Activated CD4-positive, alpha-beta T cell treated with anti-CD3 and anti-CD28 coated beads for 24 hours (primary cell): ENCODE measurements around the gene RANGRF.

ENCODE experiments used
- DNase-seq, 2 donors: peaks; one replicate each; pipeline ENCODE4 v3.0.0-alpha.2; 2020; ENCODE audit warnings: low read depth in 2 of 2

The RANGRF gene

DNA sequence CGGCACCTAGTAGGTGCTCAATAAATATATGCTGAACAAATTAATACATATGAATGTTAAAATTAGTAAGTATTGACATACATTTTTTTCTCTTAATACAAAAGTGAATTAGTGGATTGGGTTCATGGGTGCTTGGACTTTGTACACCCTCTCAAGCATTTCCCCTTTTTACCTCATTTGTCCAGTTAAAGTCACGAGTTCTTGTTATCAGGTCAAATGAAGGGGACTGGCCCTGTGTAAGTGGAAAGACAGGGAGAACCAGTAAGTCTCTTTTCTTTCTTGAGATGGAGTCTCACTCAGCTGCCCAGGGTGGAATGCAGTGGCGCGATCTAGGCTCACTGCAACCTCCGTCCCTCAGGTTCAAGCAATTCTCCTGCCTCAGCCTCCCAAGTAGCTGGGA lies 13.7 kb upstream of the RANGRF start:
- DNase-seq, result no peak

DNA sequence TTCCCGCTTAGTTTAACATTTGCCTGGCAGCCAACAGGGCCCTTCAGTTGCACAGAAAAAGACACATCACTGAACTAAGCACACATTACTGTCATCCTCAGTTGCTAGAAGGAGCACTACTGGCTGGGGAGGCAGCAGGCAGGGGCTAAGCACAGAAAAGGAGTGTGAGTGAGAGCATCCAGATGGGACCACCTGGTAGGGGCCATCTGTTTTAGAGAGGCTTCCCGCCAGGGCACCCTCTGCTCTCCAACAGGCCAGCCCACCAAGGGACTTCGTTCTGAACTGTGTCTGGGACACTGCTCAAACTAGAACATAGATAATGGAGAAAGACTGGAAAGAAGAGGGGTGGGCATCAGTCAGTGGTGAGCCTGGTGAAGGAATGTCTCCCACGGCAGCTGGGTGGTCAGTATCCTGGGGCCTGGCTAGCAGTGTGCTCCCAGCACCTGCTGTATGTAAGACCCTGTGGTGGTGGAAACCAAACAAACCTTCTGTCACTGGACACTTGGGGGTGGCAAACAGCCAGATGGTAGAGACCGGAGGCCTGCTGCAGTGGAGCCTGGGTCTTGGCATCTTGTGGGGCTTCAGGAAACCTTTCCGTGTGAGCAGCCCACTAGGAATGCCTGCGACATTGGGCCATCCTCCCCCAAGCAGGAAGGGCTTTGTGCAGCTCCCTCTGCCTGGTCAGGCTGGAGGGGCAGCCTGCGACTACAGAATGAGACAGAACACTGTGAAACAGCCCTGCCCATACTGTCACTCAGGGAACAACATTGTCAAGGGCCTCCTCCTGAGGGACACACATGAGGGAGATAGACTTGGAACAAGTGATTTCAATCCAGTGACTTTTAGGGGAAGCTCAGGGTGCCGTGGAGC lies 12.8 kb upstream of the RANGRF start:
- no peak for DNase-seq

DNA sequence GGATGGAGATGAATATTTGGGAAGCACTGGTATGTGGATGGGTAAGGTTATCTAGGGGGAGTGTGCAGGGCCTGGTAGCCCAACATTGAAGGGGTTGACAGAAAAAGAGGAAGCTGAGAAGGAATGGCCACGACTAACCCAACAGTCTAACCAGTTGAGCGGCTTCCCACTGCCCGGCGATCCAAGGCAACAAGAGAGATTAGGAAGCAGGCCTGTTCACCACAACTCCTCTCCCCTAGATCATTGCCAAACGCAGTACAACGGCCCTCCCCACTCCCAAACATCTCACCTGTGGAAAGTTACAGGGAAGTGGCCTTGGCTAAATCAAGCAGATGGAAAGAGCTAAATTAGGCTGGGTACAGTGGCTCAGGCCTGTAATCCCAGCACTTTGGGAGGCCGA lies 11.2 kb upstream of the RANGRF start:
- DNase-seq, result no peak

DNA sequence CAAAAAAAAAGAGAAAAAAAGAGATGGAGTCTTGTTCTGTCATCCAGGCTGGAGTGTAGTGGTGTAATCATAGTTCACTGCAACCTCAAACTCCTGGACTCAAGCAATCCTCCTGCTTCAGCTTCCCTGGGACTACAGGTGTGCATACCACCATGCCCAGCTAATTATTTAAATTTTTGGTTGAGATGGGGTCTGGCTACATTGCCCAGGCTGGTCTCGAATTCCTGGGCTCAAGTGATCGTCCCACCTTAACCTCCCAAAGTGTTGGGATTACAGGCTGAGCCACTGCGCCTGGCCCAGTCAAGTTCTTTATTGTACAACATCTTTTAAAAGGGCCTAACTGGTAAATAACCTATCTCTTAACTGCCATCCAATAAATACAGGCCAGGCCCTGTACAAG lies 6.1 kb upstream of the RANGRF start:
- no peak for DNase-seq

DNA sequence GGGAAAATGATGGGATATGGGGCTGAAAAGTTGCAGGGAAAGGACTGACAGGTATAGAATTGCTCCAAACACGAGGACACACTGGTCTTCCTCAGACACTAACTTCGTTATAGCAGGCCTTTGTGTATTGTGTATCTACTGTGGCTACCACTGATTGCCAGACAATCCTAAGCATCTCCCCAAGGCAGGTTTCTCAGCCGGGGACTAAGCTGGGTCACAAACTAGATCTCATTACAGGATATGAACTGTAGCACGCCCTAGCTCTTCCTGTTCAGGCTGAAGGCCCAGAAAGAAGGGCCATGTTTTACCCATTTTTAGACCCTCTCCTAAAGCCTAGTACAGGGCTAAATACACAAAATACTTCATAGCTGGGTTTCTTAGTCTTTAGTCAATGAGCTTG lies 5.1 kb upstream of the RANGRF start:
- DNase-seq, result no peak

DNA sequence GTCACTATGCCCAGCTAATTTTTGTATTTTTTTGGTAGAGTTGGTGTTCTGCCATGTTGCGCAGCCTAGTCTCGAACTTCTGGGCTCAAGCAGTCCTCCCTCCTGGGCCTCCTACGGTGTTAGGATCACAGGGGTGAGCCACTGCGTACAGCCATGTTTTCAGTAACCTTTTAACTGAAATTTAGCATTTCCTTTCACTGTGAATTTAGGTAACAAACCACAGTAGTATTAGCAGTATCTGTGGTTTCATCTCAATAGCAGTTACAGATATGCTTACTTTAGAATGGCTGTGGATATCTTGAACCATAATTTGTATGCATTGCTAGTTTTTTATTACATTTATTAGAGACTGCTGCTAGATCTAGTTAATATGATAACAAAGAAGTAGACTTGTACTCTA lies 4.3 kb upstream of the RANGRF start:
- DNase-seq, result no peak

DNA sequence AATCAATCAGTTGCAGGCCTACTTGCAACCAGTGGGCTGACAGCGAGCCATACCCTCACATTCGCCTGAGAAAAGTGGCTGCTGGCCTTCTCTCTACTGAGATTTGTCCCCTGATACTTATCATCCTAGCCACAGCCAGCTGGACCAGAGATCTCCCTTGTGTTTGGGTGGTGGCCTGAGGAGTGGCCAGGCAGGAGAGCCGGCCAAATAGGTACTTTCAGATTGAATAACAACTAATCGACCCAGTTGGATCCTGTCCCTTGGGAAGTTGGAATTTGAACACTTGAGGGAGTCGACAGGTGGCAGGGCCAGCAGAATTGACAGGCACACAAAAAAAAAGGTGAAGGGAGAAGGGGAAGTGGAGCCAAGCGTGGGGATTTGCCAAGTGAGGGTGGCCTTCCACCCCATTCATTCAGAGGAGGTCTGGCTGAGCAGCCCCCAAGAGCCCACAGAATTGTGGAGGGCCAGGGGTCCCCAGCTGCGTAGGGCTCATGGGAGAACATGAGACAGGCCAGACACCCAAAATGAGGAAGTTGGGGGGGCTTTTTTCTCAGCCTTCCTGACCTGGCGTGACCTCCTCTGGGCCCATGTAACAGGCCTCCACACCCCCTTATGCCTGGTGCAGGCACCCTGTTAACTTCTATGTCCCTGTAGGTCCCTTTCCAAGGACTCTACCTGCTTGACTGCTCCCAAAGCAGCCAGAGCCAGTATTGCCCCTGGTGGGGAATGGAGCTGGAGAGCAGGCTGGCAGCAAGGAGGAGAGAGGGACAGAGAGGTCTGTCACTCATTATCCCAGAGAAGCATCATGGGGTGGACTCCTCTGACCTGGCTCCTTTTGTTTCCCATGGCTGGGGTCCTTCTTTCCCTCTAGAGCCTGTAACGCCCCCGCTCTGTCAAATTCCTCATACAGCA lies 2.9 kb upstream of the RANGRF start:
- no peak for DNase-seq

DNA sequence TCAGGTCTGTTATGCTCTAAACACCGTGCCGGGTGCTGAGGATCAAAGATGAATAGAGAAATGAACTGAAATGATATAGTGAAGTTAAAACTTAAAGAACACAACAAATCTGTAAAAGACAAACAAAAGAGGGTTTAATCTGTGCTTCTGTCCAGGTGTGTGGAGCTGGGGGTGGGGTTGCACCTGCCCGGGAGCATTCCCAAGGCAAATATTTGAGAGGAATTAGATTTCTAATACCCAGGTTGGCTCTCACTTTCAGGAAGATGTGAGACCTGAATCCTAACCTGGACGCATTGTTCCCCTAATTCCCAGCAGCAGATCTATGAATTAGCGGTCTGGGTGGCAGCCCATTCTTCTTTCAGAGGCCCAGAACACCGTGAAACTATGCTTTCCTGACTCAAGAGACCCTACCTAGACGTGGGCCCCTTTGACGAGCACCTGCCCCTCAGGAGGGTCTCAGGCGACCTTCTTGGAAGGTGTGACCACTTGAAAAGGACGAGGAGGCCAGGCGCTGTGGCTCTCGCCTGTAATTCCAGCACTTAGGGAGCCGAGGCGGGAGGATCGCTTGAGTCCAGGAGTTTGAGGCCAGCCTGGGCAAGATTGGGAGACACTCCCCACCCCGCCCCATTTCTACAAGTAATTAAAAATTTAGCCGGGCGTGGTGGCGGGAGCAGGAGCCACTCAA lies 677 bp upstream of the RANGRF start:
- no peak for DNase-seq

DNA sequence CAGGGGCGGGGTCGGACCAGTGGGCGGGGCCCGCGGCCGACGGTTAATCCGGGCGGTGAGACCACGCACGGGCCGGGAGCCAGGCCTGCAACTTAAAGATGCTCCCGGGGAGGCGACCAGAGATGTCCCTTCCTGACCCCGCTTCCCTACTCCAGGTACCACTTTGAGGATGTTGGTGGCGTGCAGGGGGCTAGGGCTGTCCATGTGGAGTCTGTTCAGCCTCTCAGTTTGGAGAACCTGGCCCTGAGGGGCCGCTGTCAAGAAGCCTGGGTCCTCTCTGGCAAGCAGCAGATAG lies 580 bp downstream of the RANGRF start:
- peak in 1 of 2 donors; percentile 78 for DNase-seq

DNA sequence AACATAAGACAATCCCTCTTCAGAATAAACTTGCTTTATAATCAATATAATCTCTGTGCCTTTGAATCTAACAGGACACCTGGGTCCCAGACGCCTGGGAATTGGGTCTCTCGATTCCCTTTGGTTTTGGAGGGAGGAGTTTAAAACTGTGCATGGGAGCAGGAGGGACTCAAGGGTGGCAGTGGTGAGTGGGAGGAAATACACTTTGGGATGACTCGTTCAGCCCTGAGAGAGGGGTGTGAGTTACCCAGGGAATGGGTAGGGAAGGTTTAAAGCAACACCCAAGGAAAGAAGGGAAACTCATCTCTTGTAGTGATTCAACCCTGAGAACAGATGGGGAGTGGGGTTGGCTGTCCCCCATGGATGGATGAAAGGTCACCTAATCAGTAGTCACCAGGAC lies 1.6 kb downstream of the RANGRF start:
- no peak for DNase-seq

DNA sequence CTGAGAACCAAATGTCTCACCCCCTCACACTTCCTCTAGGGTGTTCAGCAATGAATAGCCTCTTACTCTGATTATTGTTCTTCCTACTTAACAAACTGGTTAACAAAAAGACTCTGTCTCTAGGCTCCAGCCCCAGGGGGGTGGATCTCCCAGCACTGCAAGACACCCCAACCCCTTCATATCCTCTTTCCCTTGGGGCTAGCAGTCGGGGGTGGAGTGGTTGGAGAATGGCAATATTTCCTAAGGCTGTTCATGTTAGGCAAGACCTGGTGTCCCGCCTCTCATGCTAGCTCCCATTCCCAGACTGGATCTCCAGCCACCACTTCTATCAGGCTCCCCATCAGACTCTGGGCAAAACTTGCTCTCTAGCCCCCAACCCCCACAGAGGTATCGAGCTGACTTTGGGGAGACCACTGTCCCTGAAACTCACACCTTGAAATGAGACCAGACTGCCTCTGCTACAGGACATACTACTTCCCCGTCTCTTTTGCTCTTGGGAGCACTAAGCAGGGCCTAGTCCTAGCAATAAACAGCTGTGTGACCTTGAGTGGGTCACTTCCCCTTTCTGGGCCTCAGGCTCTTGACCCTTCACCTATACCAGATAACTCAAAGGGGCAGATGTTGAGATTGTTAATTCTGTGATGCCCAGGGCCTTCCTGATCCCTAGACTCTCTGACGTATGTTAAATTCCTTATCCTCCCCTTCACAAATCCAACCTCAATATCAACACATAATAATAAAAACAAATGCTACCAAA lies 4.3 kb downstream of the RANGRF start:
- DNase-seq, result no peak

DNA sequence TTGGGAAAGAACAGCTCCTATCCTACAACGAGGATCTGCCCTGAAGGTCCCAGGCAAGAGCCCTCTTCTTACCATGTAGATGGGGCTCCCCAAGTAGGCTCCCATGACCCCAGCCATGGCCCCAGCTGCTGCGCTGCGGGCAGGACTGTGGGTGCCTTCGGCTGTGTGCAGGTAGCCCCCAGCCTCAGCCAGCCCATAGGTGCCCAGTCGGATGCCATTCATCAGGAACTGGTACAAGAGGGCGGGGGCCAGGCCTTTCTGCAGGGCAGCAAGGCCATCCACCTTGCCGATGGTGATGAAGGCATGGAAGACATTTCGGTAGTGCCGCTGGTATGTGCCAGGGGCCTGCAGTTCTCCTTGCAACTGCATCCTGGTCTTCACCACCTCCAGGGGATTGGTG lies 5.9 kb downstream of the RANGRF start:
- no peak for DNase-seq

DNA sequence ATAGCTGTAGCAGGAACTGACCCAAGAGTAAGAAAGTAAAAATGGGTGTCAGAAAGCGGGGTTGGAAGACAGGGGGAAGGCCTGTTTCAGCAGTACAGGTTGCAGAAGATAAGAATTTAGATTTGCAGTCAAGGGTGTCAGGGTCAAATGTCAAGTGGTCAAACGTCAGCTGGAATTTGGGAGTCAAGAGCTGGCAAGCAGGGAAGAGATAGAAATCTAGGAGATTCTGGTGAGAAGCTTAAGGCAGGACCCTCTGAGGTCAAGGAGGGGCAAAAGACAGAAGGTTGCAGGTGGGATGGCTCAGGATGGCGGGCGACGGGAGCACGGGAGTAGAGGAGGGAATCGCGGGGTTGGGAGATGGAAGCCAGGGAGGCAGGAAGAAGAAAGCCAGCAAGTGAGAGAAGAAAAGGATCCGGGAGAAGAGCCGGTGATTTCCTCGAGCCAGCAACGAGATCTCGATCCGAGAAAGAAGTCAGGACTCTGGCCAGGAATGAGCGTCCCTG lies 6.4 kb downstream of the RANGRF start:
- no peak for DNase-seq

DNA sequence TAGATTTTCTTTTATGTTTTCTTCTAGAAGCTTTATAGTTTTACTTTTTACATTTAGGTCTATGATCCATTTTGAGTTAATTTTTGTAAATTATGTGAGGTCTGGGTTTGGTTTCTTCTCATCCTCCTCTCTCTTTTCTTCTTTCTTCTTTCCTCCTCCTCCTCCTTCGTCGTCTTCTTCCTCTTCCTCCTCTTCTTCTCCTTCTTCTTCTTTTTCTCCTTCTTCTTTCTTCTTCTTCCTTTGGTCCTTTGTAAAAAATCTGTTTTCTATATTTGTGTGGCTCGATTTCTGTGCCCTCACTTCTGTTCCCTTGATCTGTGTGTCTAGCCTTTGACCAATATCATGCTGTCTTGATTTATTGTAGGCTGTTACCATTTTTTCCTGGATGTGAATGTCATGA lies 11.8 kb downstream of the RANGRF start:
- no peak for DNase-seq

DNA sequence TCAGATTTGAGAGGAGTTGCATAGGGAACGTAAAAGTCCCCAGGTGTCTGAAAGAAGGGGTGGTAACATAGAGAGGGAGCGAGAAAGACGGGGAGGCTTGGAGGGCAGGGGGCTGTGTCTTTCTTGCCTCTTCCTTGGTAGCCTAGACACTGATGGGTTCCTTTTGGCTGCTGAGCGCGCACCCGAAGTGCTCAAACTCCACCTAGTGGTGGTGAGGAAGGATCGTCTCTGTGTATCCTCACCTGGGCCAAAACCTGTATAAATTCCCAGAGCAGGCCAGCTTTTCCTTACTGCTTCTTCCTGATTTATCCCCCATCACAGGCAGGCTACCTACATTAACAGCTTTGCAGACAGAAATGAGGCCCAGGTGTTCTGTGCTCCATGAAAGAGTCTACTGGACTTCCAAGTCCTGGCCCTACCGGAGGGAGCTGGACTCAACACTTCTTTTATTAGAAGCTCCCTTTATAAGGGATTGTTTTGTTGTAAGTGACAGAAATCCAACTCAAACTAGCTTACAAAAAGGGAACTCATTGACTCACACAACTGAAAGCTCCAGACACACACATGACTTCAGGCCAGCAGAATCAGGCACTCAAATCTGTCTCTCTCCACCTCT lies 12.3 kb downstream of the RANGRF start:
- peak; percentile 25 to 34 for DNase-seq

DNA sequence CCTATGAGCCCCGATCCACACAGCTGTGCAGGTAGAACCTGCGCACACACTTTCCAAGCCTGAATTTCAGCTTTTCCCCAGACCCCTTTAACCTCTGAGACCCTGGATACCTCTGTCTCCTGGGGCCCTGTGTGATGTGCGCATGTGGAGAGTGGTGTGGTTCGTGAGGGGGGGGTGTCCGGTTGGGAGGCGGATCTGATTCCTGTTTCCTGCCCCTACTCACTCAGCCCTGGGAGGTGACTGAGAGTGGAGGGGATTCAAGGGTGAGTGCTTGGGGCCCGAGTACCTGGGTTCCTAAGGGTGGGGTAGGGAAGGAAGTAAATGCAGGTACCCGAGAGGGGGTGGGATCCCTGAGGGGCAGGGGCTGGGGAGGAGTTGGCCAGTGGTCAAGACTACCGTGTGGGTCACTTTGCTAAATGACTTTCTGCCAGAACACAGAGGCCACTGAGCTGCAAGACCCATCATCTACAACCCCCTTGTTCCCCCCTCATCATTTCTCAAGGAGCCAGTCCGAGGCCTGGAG lies 22.2 kb downstream of the RANGRF start:
- no peak for DNase-seq

DNA sequence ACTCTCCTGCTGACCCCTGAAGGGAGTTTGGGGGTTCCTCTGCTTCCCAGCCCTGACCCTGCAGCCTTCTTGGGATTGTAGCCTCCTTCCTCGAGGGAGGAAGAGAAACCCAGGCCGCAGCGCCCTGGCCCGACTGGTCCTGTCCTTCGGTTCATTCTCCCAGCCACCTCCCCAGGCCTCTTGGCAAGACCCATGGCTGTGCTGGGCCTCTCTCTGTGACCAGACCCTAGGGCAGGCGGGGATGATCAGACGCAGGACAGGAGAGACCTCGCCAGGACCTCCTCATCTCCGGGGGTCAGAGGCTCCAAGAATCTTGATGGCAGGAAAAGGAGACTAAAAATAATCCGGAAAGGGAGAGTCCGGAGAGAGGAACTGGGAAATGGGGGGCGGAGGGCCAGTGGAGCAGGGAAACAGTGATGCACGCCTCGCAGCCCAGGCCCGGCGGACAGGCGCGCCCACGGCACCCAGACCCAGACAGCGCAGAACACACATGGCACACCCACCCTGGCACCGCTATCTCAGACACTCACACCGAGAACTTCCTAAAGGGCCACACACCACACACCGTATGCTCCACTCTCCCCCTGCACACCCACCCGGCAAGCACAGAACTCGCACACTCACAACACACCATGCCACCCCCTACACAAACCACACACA lies 22.8 kb downstream of the RANGRF start:
- DNase-seq, result no peak

DNA sequence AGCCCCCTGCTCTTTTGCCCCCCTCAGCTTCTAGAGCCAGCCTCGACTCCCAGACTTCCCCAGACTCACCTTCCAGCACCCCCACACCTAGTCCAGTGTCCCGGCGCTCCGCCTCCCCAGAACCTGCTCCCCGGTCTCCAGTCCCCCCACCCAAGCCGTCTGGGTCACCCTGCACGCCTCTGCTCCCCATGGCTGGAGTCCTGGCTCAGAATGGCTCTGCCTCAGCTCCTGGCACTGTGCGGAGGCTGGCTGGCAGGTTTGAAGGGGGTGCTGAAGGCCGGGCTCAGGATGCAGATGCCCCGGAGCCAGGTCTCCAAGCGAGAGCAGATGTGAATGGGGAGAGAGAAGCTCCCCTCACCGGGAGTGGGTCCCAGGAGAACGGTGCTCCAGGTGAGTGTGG lies 23.8 kb downstream of the RANGRF start:
- DNase-seq, result no peak

DNA sequence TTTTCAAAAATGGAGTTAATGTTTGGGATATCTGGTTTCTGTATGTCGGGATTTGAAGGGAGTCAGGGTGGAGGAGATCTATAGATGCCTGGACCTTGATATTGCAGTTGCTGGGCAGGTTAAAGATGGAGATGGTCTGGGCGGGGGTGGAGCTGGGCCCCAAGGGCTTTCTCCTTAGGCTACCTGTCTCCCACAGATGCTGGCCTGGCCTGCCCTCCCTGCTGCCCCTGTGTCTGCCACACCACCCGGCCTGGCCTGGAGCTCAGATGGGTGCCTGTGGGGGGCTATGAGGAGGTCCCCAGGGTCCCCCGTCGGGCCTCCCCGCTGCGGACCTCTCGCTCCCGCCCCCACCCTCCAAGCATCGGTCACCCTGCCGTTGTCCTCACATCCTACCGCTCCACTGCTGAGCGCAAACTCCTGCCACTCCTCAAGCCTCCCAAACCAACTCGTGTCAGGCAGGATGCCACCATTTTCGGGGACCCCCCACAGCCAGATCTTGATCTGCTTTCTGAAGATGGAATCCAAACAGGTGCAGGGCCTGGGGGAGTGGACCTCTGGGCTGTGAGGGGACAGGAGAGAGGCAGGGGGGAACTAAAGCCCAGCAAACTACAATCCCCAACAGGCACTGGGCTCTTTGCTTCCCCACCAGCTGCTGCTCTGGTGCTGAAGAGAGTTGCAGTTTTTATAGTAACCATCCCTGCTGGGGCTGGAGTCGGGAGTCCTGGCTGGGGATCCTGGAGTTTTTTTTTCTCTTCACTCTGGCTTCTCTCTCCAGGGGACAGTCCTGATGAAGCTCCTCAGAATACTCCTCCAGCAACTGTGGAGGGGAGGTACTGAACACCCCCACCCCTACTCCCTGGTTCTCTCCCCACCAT lies 24.5 kb downstream of the RANGRF start:
- DNase-seq, result no peak
